HepG2 (cell line): ENCODE results near the gene TMTC3. TPM values are rescaled to one million over a fixed set of nuclear protein-coding genes. Genes with fewer than 3 reads are reported as not detected.

ENCODE experiments used
- ATAC-seq: fragments of 200-7000 bp; cut with Tn5 transposase; 3 replicates; pipeline ENCODE4 v1.9.1; 2020; ENCODE audit warnings: mild to moderate bottlenecking, moderate library complexity
- BruUV-seq: library from RNA; stranded (reverse); fragments of 400-500 nt; replicated peaks from 2 replicates; lab custom pipeline; 2021; lab: Mats Ljungman, UMichigan
- CTCF ChIA-PET: fragments of 300-600 bp; formaldehyde crosslinking; extraction: SDS; loops from one replicate; lab custom pipeline; 2021; ENCODE audit warnings: low total read pairs, inconsistent platforms, low intra/inter-chr PET ratio; lab: Yijun Ruan, JAX
- POLR2A ChIA-PET: fragments of 350-600 bp; sonication (Branson Sonifier 250); formaldehyde crosslinking; loops from one replicate; lab custom pipeline; 2020; ENCODE audit warnings: antibody characterized with exemption, inconsistent platforms; lab: Yijun Ruan, JAX
- DNase-seq: peaks from one replicate; pipeline ENCODE4 v3.0.0-alpha.2; 2015; ENCODE audit warnings: low spot score
- FAIRE-seq: peaks from 3 replicates; lab custom pipeline; 2011; peaks lifted over from hg19 to GRCh38; lab: Jason Lieb, UNC
- H2AFZ ChIP-seq: one replicate; pipeline ENCODE4 v1.6.1; 2011; ENCODE audit warnings: low read length, inconsistent platforms
- H3K27ac ChIP-seq: fragments of 300-600 bp; 3 replicates; pipeline ENCODE4 v1.8.0; 2011; ENCODE audit warnings: mixed run types, mild to moderate bottlenecking, mixed read lengths, low read length, inconsistent platforms; ENCODE audit not compliant: insufficient read depth; ENCODE audit errors: extremely low read length
- H3K27me3 ChIP-seq, 2 experiments: fragments of 200-600 bp in 1 of 2; 2 replicates in 1 of 2; 3 replicates in 1 of 2; pipeline versions ENCODE4 v1.6.0 to v1.8.0; 2011; ENCODE audit warnings: low read length in 2 of 2, mild to moderate bottlenecking in 2 of 2, moderate library complexity in 2 of 2, inconsistent platforms in 1 of 2; ENCODE audit not compliant: insufficient read depth in 2 of 2, control insufficient read depth in 1 of 2
- H3K36me3 ChIP-seq, 2 experiments: fragments of 200-600 bp in 1 of 2; replicated peaks in 1 of 2; 2 replicates in 1 of 2; 3 replicates in 1 of 2; pipeline versions ENCODE4 v1.5.1 to v1.8.0; 2011; ENCODE audit warnings: low read length in 2 of 2, inconsistent platforms in 1 of 2; ENCODE audit not compliant: insufficient read depth in 2 of 2, control insufficient read depth in 1 of 2
- H3K4me1 ChIP-seq: 2 replicates; pipeline ENCODE4 v1.5.1; 2012; ENCODE audit warnings: low read length, inconsistent platforms; ENCODE audit not compliant: insufficient read depth
- H3K4me2 ChIP-seq: 2 replicates; pipeline ENCODE4 v1.6.0; 2011; ENCODE audit warnings: low read depth, low read length, inconsistent platforms
- H3K4me3 ChIP-seq, 3 experiments: fragments of 200-600 bp in 1 of 3; sonication (generic), shearing (Covaris generic) in 1 of 3; replicated peaks in 1 of 3; 2 replicates each; pipeline ENCODE4 v1.5.1; 2011 to 2016; ENCODE audit warnings: low read length in 3 of 3, inconsistent platforms in 2 of 3, low read depth in 2 of 3, mild to moderate bottlenecking in 2 of 3, control low read depth in 1 of 3, mixed read lengths in 1 of 3; ENCODE audit not compliant: insufficient read depth in 1 of 3
- H3K79me2 ChIP-seq: one replicate; pipeline ENCODE4 v1.6.1; 2011; ENCODE audit warnings: low read length, inconsistent platforms; ENCODE audit not compliant: insufficient read depth
- H3K9ac ChIP-seq: 2 replicates; pipeline ENCODE4 v1.6.0; 2011; ENCODE audit warnings: mild to moderate bottlenecking, low read depth, low read length, inconsistent platforms; ENCODE audit not compliant: insufficient read depth
- H3K9me3 ChIP-seq: 2 replicates; pipeline ENCODE4 v1.5.1; 2012; ENCODE audit warnings: mild to moderate bottlenecking, low read length
- H4K20me1 ChIP-seq: 2 replicates; pipeline ENCODE4 v1.6.0; 2011; ENCODE audit warnings: inconsistent platforms, mild to moderate bottlenecking, low read length, moderate library complexity; ENCODE audit not compliant: insufficient read depth
- GATA4 ChIP-seq: sonication (generic); IDR thresholded peaks from 2 replicates; pipeline ENCODE4 v1.6.1; 2016; ENCODE audit warnings: antibody characterized with exemption, low read depth, borderline replicate concordance
- LRRFIP1 ChIP-seq: sonication (generic); formaldehyde crosslinking; conservative IDR thresholded peaks from 2 replicates; pipeline ENCODE4 v1.4.0; 2020; ENCODE audit warnings: missing genetic modification reagents
- NCOA1 ChIP-seq: sonication (generic); formaldehyde crosslinking; IDR thresholded peaks from 2 replicates; pipeline ENCODE4 v1.9.0; 2021; ENCODE audit warnings: missing genetic modification reagents
- NCOA2 ChIP-seq: sonication (generic); formaldehyde crosslinking; IDR thresholded peaks from 2 replicates; pipeline ENCODE4 v1.8.0; 2022; ENCODE audit warnings: inconsistent platforms
- SYNCRIP ChIP-seq: fragments of 200-400 bp; formaldehyde crosslinking; IDR thresholded peaks from 2 replicates; pipeline ENCODE4 v1.6.1; 2018; ENCODE audit warnings: mild to moderate bottlenecking, low read depth, low read length; ENCODE audit not compliant: insufficient read depth
- ZBTB3 ChIP-seq: sonication (generic); formaldehyde crosslinking; IDR thresholded peaks from 2 replicates; pipeline ENCODE4 v1.4.0; 2020; ENCODE audit warnings: low read depth, mild to moderate bottlenecking, moderate library complexity, missing genetic modification reagents, borderline replicate concordance
- ZNF124 ChIP-seq: sonication (generic); formaldehyde crosslinking; IDR thresholded peaks from 2 replicates; pipeline ENCODE4 v1.4.0; 2020; ENCODE audit warnings: missing genetic modification reagents
- ZNF292 ChIP-seq: sonication (generic); formaldehyde crosslinking; IDR thresholded peaks from 2 replicates; pipeline ENCODE4 v1.8.1; 2022; ENCODE audit warnings: mild to moderate bottlenecking, low read depth, missing genetic modification reagents, borderline replicate concordance
- ZNF772 ChIP-seq: sonication (generic); formaldehyde crosslinking; IDR thresholded peaks from 2 replicates; pipeline ENCODE4 v1.5.0; 2020; ENCODE audit warnings: mild to moderate bottlenecking, missing genetic modification reagents
- WGBS: methylation state at CpG from one replicate; pipeline ENCODE4 v1.1.6; 2017; ENCODE audit warnings: low lambda C conversion rate; 5-methylcytosine and 5-hydroxymethylcytosine counted together
- in situ Hi-C: cut with HindIII; loops from 2 replicates; pipeline ENCODE4 v1.10.0; 2017; ENCODE audit warnings: low pct_unique_long_range_greater_than_20kb; ENCODE audit not compliant: extremely low pct_ligation_motif_present
- intact Hi-C: fragments of 100-400 bp; cut with micrococcal nuclease; formaldehyde crosslinking; loops from one replicate; pipeline ENCODE4 v1.10.0; 2022; ENCODE audit not compliant: unreplicated experiment
- polyA plus RNA-seq, 8 experiments: library from polyadenylated mRNA; depleted of rRNA in 3 of 8; stranded (reverse) in 7 of 8; unstranded in 1 of 8; fragments of >200 nt; fragmentation: Illumina TruSeq in 4 of 8; extraction: Trizol in 4 of 8; gene quantifications; 2 replicates each; pipeline versions ENCODE4 v1.2.1 to v1.2.3, GENCODE V29; 2011 to 2016; ENCODE audit warnings: low read depth in 4 of 8, missing spikeins in 1 of 8, mixed read lengths in 1 of 8; ENCODE audit not compliant: insufficient read depth in 1 of 8
- total RNA-seq, 5 experiments: library from RNA; depleted of rRNA; stranded (reverse); fragments of >200 nt; fragmentation: Illumina TruSeq; extraction: Trizol; gene quantifications; 2 replicates each; pipeline ENCODE4 v1.2.3, GENCODE V29; 2016; ENCODE audit warnings: low read depth in 1 of 5
- TF ChIP-seq, protein P1 (sequence below), 2 experiments: fragments of 450-650 bp in 1 of 2; sonication (generic) in 1 of 2; formaldehyde crosslinking in 1 of 2; IDR thresholded peaks; 2 replicates each; pipeline versions ENCODE4 v1.6.1 to v1.8.0; 2016 to 2022; ENCODE audit warnings: antibody characterized with exemption in 1 of 2, mild to moderate bottlenecking in 1 of 2, missing genetic modification reagents in 1 of 2

The TMTC3 gene
- total and polyA plus RNA-seq, 2 of the 13 experiments (the other 11 are each of a cell fraction or from before 2014, with no cell fraction given), result 6.3 to 22.5 TPM

- Histone ChIP-seq H2AFZ (no peak overlapping the region), H3K4me2 (no peak overlapping the region), H3K9ac (no peak overlapping the region), H3K27me3 (no peaks in the 10 kb centered on the region), H3K9me3 (no peaks in the 10 kb centered on the region), H3K4me1 (peaks cover 11% of the 10 kb centered on the region), H4K20me1 (no peaks in the 10 kb centered on the region), H3K27ac (no peak overlapping the region), H3K79me2 (no peaks in the 10 kb centered on the region), H3K4me3 (no peak overlapping the region), H3K36me3 (0 out of 5 replicates have a peak, but pooled peaks cover 0 to 2% of the 10 kb centered on the region in 2 experiments)
- WGBS, result 92% methylated on average over 2 of the region's 2 CpGs
- FAIRE-seq, result no peak
- POLR2A ChIA-PET, result no interaction called here
- TF ChIP-seq ZNF292 (no peak), NCOA2 (CRISPR knock-in tag) (no peak), ZNF772 (CRISPR knock-in tag) (no peak), ZBTB3 (CRISPR knock-in tag) (no peak), SYNCRIP (no peak), LRRFIP1 (CRISPR knock-in tag) (no peak), ZNF124 (CRISPR knock-in tag) (no peak), NCOA1 (no peak), GATA4 (no peak)
- TF ChIP-seq, protein P1, sequence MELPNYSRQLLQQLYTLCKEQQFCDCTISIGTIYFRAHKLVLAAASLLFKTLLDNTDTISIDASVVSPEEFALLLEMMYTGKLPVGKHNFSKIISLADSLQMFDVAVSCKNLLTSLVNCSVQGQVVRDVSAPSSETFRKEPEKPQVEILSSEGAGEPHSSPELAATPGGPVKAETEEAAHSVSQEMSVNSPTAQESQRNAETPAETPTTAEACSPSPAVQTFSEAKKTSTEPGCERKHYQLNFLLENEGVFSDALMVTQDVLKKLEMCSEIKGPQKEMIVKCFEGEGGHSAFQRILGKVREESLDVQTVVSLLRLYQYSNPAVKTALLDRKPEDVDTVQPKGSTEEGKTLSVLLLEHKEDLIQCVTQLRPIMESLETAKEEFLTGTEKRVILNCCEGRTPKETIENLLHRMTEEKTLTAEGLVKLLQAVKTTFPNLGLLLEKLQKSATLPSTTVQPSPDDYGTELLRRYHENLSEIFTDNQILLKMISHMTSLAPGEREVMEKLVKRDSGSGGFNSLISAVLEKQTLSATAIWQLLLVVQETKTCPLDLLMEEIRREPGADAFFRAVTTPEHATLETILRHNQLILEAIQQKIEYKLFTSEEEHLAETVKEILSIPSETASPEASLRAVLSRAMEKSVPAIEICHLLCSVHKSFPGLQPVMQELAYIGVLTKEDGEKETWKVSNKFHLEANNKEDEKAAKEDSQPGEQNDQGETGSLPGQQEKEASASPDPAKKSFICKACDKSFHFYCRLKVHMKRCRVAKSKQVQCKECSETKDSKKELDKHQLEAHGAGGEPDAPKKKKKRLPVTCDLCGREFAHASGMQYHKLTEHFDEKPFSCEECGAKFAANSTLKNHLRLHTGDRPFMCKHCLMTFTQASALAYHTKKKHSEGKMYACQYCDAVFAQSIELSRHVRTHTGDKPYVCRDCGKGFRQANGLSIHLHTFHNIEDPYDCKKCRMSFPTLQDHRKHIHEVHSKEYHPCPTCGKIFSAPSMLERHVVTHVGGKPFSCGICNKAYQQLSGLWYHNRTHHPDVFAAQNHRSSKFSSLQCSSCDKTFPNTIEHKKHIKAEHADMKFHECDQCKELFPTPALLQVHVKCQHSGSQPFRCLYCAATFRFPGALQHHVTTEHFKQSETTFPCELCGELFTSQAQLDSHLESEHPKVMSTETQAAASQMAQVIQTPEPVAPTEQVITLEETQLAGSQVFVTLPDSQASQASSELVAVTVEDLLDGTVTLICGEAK (IDR thresholded peaks at IDR 0.05), result no peak
- TF ChIP-seq, protein P1 (CRISPR knock-in tag; IDR thresholded peaks at IDR 0.05), result no peak
- intact Hi-C loops, result no loop called here
- in situ Hi-C loops, result no loop called here
- DNase-seq, result no peak
- no TSS peak for BruUV-seq
- no peak for ATAC-seq
- CTCF ChIA-PET, result no interaction called here
Observed at GRCh38 chr12:88185279-88185678, 43.2 kb downstream of the TMTC3 start.
